DND-41 (cell line): ENCODE data around the gene FAT1.

Source experiments
- ATAC-seq: fragments of 200-7000 bp; cut with Tn5 transposase; 3 replicates; pipeline ENCODE4 v1.9.1; 2021; ENCODE audit warnings: low read depth; ENCODE audit not compliant: insufficient read depth
- DNase-seq: peaks from one replicate; pipeline ENCODE4 v3.0.0-alpha.2; 2020
- H2AFZ ChIP-seq: 2 replicates; pipeline ENCODE4 v1.6.0; 2012; ENCODE audit warnings: low read depth, low read length
- H3K27ac ChIP-seq: 2 replicates; pipeline ENCODE4 v1.5.1; 2012; ENCODE audit warnings: low read length, inconsistent platforms
- H3K27me3 ChIP-seq: fragments of 200-600 bp; sonication (generic); 2 replicates; pipeline ENCODE4 v1.6.0; 2012; ENCODE audit warnings: low read length, mild to moderate bottlenecking, inconsistent platforms; ENCODE audit not compliant: insufficient read depth, poor library complexity
- H3K36me3 ChIP-seq: 2 replicates; pipeline ENCODE4 v1.5.1; 2012; ENCODE audit warnings: low read length, inconsistent platforms; ENCODE audit not compliant: insufficient read depth
- H3K4me1 ChIP-seq: 2 replicates; pipeline ENCODE4 v1.5.1; 2012; ENCODE audit warnings: mild to moderate bottlenecking, low read length; ENCODE audit not compliant: insufficient read depth
- H3K4me2 ChIP-seq: 2 replicates; pipeline ENCODE4 v1.6.0; 2012; ENCODE audit warnings: mild to moderate bottlenecking, moderate library complexity, low read length, inconsistent platforms; ENCODE audit not compliant: insufficient read depth
- H3K4me3 ChIP-seq, 2 experiments: fragments of 200-600 bp in 1 of 2; shearing (Covaris generic) in 1 of 2; 2 replicates each; pipeline ENCODE4 v1.5.1; 2012 to 2016; ENCODE audit warnings: inconsistent platforms in 2 of 2, low read length in 2 of 2, mild to moderate bottlenecking in 2 of 2, low read depth in 1 of 2, moderate library complexity in 1 of 2
- H3K79me2 ChIP-seq: 2 replicates; pipeline ENCODE4 v1.6.0; 2012; ENCODE audit warnings: low read length, inconsistent platforms; ENCODE audit not compliant: insufficient read depth
- H3K9ac ChIP-seq: 2 replicates; pipeline ENCODE4 v1.6.0; 2012; ENCODE audit warnings: low read depth, mild to moderate bottlenecking, inconsistent platforms, low read length, moderate library complexity
- H3K9me3 ChIP-seq: 2 replicates; pipeline ENCODE4 v1.5.1; 2012; ENCODE audit warnings: low read length, moderate library complexity, mild to moderate bottlenecking, inconsistent platforms; ENCODE audit not compliant: insufficient read depth, severe bottlenecking
- H4K20me1 ChIP-seq: 2 replicates; pipeline ENCODE4 v1.6.0; 2012; ENCODE audit warnings: low read length; ENCODE audit not compliant: insufficient read depth
- CTCF ChIP-seq: IDR thresholded peaks from 2 replicates; pipeline ENCODE4 v1.5.1; 2012; ENCODE audit warnings: borderline replicate concordance, low read length, moderate library complexity, mild to moderate bottlenecking; ENCODE audit not compliant: poor library complexity, severe bottlenecking; ENCODE audit errors: extremely low read depth
- EZH2 ChIP-seq: IDR thresholded peaks from 3 replicates; pipeline ENCODE4 v1.6.1; 2012; ENCODE audit warnings: borderline replicate concordance, low read depth, mild to moderate bottlenecking, moderate library complexity, low read length, inconsistent platforms; ENCODE audit not compliant: severe bottlenecking

Gene FAT1

DNA sequence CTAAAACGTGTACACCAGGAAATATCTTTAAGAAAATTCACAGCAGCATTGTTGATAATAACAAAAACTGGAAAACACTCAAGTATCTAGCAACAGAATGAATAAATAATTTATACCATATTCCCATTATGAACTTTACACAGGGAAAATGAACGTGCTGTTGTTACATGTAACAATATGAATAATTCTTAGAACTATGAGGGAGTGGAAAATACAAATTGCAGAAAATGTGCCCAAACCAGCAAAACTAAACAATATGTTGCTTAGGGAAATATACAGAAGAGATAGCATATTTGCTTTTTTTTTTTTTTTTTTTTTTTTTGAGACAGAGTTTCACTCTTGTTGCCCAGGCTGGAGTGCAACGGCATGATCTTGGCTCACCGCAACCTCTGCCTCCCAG, 14.8 kb upstream of the FAT1 start:
- H3K9ac ChIP-seq, result no peak overlapping the region
- H3K9me3 ChIP-seq, result peaks cover 4% of the 10 kb centered on the region
- H3K79me2 ChIP-seq, result no peaks in the 10 kb centered on the region
- ATAC-seq (no peak), DNase-seq (no peak)
- H2AFZ ChIP-seq, result no peak overlapping the region
- no peak overlapping the region for H3K4me2 ChIP-seq
- no peak overlapping the region for H3K4me3 ChIP-seq
- H4K20me1 ChIP-seq, result no peaks in the 10 kb centered on the region
- H3K27me3 ChIP-seq, result no peaks in the 10 kb centered on the region
- no peaks in the 10 kb centered on the region for H3K4me1 ChIP-seq
- TF ChIP-seq EZH2 (no peak), CTCF (no peak)
- no peak overlapping the region for H3K27ac ChIP-seq
- H3K36me3 ChIP-seq, result no peaks in the 10 kb centered on the region

GRCh38 chr4:186737427-186737826, 13.8 kb upstream of the FAT1 start:
- no peaks in the 10 kb centered on the region for H3K27me3 ChIP-seq
- no peak overlapping the region for H3K4me2 ChIP-seq
- no peak overlapping the region for H3K9ac ChIP-seq
- no peaks in the 10 kb centered on the region for H4K20me1 ChIP-seq
- no peak overlapping the region for H2AFZ ChIP-seq
- no peak overlapping the region for H3K4me3 ChIP-seq
- no peaks in the 10 kb centered on the region for H3K79me2 ChIP-seq
- DNase-seq, result no peak
- TF ChIP-seq EZH2, result no peak
- no peak overlapping the region for H3K27ac ChIP-seq
- peaks cover 4% of the 10 kb centered on the region for H3K9me3 ChIP-seq
- ATAC-seq, result no peak
- H3K36me3 ChIP-seq, result no peaks in the 10 kb centered on the region
- H3K4me1 ChIP-seq, result no peaks in the 10 kb centered on the region

DNA sequence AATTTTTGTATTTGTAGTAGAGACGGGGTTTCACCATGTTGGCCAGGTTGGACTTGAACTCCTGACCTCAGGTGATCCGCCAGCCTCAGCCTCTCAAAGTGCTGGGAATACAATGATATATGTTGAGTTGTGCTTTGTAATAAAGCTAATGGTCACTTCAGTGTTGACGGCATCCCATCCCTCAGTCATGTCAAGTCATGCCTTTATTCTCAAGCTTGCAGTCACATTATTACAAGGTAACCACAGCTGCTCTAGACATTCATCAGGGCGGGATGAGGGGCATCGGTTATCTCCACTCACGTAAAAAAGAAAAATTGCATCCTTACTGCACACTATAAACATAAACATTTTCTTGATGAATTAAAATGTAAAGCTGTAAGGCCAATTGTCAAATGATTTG, 12.8 kb upstream of the FAT1 start:
- no peak overlapping the region for H3K4me2 ChIP-seq
- no peak for TF ChIP-seq CTCF
- TF ChIP-seq EZH2, result no peak
- H3K9me3 ChIP-seq, result peaks cover 4% of the 10 kb centered on the region
- no peak overlapping the region for H3K9ac ChIP-seq
- ATAC-seq, result no peak
- H3K79me2 ChIP-seq, result no peaks in the 10 kb centered on the region
- no peaks in the 10 kb centered on the region for H4K20me1 ChIP-seq
- H3K27me3 ChIP-seq, result no peaks in the 10 kb centered on the region
- H3K4me1 ChIP-seq, result no peaks in the 10 kb centered on the region
- DNase-seq, result no peak
- no peak overlapping the region for H2AFZ ChIP-seq
- no peak overlapping the region for H3K4me3 ChIP-seq
- H3K27ac ChIP-seq, result no peak overlapping the region
- H3K36me3 ChIP-seq, result no peaks in the 10 kb centered on the region

DNA sequence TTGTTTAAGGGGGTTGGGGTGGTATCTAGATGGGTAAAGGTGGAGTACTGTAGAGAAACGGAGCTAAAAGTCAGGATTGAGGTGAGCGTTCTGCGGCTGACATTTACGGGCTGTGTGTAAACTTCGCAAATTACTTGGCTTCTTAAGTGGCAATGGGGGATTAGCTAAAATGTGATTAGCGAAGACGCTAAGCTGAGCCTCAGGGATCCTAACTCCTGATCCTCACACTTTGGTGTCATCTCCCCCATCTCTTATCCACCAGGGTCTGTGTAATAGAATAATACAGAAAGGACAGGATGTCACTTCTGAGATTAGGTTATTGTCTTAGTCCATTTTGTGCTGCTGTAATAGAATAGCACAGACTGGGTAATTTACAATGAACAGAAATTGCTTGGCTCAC, 10.6 kb upstream of the FAT1 start:
- H3K4me2 ChIP-seq, result no peak overlapping the region
- no peaks in the 10 kb centered on the region for H3K9me3 ChIP-seq
- no peaks in the 10 kb centered on the region for H3K4me1 ChIP-seq
- no peak overlapping the region for H3K4me3 ChIP-seq
- no peak overlapping the region for H3K27ac ChIP-seq
- ATAC-seq (no peak), DNase-seq (no peak)
- H2AFZ ChIP-seq, result no peak overlapping the region
- H3K79me2 ChIP-seq, result no peaks in the 10 kb centered on the region
- no peaks in the 10 kb centered on the region for H4K20me1 ChIP-seq
- TF ChIP-seq CTCF (no peak), EZH2 (no peak)
- H3K9ac ChIP-seq, result no peak overlapping the region
- H3K36me3 ChIP-seq, result no peaks in the 10 kb centered on the region
- H3K27me3 ChIP-seq, result no peaks in the 10 kb centered on the region
